DND-41 (cell line): ENCODE measurements around the gene IL17RE.

Experiments
- ATAC-seq: fragments of 200-7000 bp; cut with Tn5 transposase; 3 replicates; pipeline ENCODE4 v1.9.1; 2021; ENCODE audit warnings: low read depth; ENCODE audit not compliant: insufficient read depth
- DNase-seq: peaks from one replicate; pipeline ENCODE4 v3.0.0-alpha.2; 2020
- H2AFZ ChIP-seq: 2 replicates; pipeline ENCODE4 v1.6.0; 2012; ENCODE audit warnings: low read depth, low read length
- H3K27ac ChIP-seq: 2 replicates; pipeline ENCODE4 v1.5.1; 2012; ENCODE audit warnings: low read length, inconsistent platforms
- H3K27me3 ChIP-seq: fragments of 200-600 bp; sonication (generic); 2 replicates; pipeline ENCODE4 v1.6.0; 2012; ENCODE audit warnings: low read length, mild to moderate bottlenecking, inconsistent platforms; ENCODE audit not compliant: insufficient read depth, poor library complexity
- H3K36me3 ChIP-seq: 2 replicates; pipeline ENCODE4 v1.5.1; 2012; ENCODE audit warnings: low read length, inconsistent platforms; ENCODE audit not compliant: insufficient read depth
- H3K4me1 ChIP-seq: 2 replicates; pipeline ENCODE4 v1.5.1; 2012; ENCODE audit warnings: mild to moderate bottlenecking, low read length; ENCODE audit not compliant: insufficient read depth
- H3K4me2 ChIP-seq: 2 replicates; pipeline ENCODE4 v1.6.0; 2012; ENCODE audit warnings: mild to moderate bottlenecking, moderate library complexity, low read length, inconsistent platforms; ENCODE audit not compliant: insufficient read depth
- H3K4me3 ChIP-seq, 2 experiments: fragments of 200-600 bp in 1 of 2; shearing (Covaris generic) in 1 of 2; 2 replicates each; pipeline ENCODE4 v1.5.1; 2012 to 2016; ENCODE audit warnings: inconsistent platforms in 2 of 2, low read length in 2 of 2, mild to moderate bottlenecking in 2 of 2, low read depth in 1 of 2, moderate library complexity in 1 of 2
- H3K79me2 ChIP-seq: 2 replicates; pipeline ENCODE4 v1.6.0; 2012; ENCODE audit warnings: low read length, inconsistent platforms; ENCODE audit not compliant: insufficient read depth
- H3K9ac ChIP-seq: 2 replicates; pipeline ENCODE4 v1.6.0; 2012; ENCODE audit warnings: low read depth, mild to moderate bottlenecking, inconsistent platforms, low read length, moderate library complexity
- H3K9me3 ChIP-seq: 2 replicates; pipeline ENCODE4 v1.5.1; 2012; ENCODE audit warnings: low read length, moderate library complexity, mild to moderate bottlenecking, inconsistent platforms; ENCODE audit not compliant: insufficient read depth, severe bottlenecking
- H4K20me1 ChIP-seq: 2 replicates; pipeline ENCODE4 v1.6.0; 2012; ENCODE audit warnings: low read length; ENCODE audit not compliant: insufficient read depth
- EZH2 ChIP-seq: IDR thresholded peaks from 3 replicates; pipeline ENCODE4 v1.6.1; 2012; ENCODE audit warnings: borderline replicate concordance, low read depth, mild to moderate bottlenecking, moderate library complexity, low read length, inconsistent platforms; ENCODE audit not compliant: severe bottlenecking
- TF ChIP-seq, protein P1 (sequence below): IDR thresholded peaks from 2 replicates; pipeline ENCODE4 v1.5.1; 2012; ENCODE audit warnings: borderline replicate concordance, low read length, moderate library complexity, mild to moderate bottlenecking; ENCODE audit not compliant: poor library complexity, severe bottlenecking; ENCODE audit errors: extremely low read depth

The IL17RE gene

GRCh38 chr3:9948586-9948985 lies 45.9 kb downstream of the IL17RE start:
- Histone ChIP-seq H3K4me1 (peaks cover 14% of the 10 kb centered on the region), H3K36me3 (peaks cover 4% of the 10 kb centered on the region; the same call in 1 of the 2 replicates), H3K4me2 (no peak overlapping the region), H3K79me2 (no peaks in the 10 kb centered on the region), H4K20me1 (no peaks in the 10 kb centered on the region), H3K4me3 (no peak overlapping the region), H3K27me3 (peaks cover 13% of the 10 kb centered on the region), H3K9ac (no peak overlapping the region), H2AFZ (no peak overlapping the region), H3K27ac (no peak overlapping the region), H3K9me3 (no peaks in the 10 kb centered on the region)
- ATAC-seq (no peak), DNase-seq (no peak)
- TF ChIP-seq, protein P1, sequence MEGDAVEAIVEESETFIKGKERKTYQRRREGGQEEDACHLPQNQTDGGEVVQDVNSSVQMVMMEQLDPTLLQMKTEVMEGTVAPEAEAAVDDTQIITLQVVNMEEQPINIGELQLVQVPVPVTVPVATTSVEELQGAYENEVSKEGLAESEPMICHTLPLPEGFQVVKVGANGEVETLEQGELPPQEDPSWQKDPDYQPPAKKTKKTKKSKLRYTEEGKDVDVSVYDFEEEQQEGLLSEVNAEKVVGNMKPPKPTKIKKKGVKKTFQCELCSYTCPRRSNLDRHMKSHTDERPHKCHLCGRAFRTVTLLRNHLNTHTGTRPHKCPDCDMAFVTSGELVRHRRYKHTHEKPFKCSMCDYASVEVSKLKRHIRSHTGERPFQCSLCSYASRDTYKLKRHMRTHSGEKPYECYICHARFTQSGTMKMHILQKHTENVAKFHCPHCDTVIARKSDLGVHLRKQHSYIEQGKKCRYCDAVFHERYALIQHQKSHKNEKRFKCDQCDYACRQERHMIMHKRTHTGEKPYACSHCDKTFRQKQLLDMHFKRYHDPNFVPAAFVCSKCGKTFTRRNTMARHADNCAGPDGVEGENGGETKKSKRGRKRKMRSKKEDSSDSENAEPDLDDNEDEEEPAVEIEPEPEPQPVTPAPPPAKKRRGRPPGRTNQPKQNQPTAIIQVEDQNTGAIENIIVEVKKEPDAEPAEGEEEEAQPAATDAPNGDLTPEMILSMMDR, result no peak
- no peak for TF ChIP-seq EZH2

DNA sequence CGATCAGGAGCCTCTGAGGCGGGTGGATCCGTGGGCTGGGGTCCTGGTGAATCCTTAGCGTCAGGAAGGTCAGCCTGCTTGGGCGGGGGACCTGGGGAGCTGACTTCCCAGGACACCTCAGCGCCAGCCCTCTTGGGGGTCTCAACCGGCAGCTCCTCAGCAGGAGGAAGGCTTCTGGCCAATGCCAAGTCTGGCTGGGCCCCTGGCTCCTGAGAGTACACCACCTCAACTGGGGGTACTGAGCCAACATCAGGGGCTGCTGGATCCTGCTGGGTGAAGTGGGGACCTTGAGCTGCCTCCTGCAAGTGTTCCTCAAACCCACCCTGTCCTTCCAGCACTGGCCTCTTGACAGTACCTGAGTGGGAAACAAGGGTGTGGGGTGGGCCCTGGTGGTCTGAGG lies 46.5 kb downstream of the IL17RE start:
- H4K20me1 ChIP-seq, result no peaks in the 10 kb centered on the region

GRCh38 chr3:9949626-9950025 lies 47.0 kb downstream of the IL17RE start:
- H3K79me2 ChIP-seq, result no peaks in the 10 kb centered on the region
- H3K4me1 ChIP-seq, result peaks cover 14% of the 10 kb centered on the region
- H3K36me3 ChIP-seq, result no peaks in the 10 kb centered on the region
- no peak overlapping the region for H3K4me3 ChIP-seq
- H2AFZ ChIP-seq, result no peak overlapping the region
- TF ChIP-seq, protein P1, result no peak
- TF ChIP-seq EZH2, result no peak
- ATAC-seq (no peak), DNase-seq (no peak)
- no peak overlapping the region for H3K4me2 ChIP-seq
- H3K27ac ChIP-seq, result no peak overlapping the region
- H3K9ac ChIP-seq, result no peak overlapping the region
- H3K27me3 ChIP-seq, result peaks cover 13% of the 10 kb centered on the region
- H4K20me1 ChIP-seq, result no peaks in the 10 kb centered on the region
- H3K9me3 ChIP-seq, result no peaks in the 10 kb centered on the region

More for the DNA sequence above, 46.5 kb downstream of the IL17RE start:
- H3K36me3 ChIP-seq, result 0 out of 2 replicates have a peak, but pooled peaks cover under 1% of the 10 kb centered on the region
- no peak overlapping the region for H2AFZ ChIP-seq
- no peaks in the 10 kb centered on the region for H3K79me2 ChIP-seq
- H3K27ac ChIP-seq, result no peak overlapping the region
- DNase-seq, result no peak
- no peak overlapping the region for H3K4me2 ChIP-seq
- H3K4me1 ChIP-seq, result peaks cover 14% of the 10 kb centered on the region
- no peak overlapping the region for H3K9ac ChIP-seq
- ATAC-seq, result no peak
- H3K4me3 ChIP-seq, result no peak overlapping the region
- no peaks in the 10 kb centered on the region for H3K9me3 ChIP-seq
- peaks cover 13% of the 10 kb centered on the region for H3K27me3 ChIP-seq
- TF ChIP-seq, protein P1, result no peak
- TF ChIP-seq EZH2, result no peak

GRCh38 chr3:9951126-9951525 lies 48.5 kb downstream of the IL17RE start:
- peaks cover 14% of the 10 kb centered on the region for H3K4me1 ChIP-seq
- H3K9ac ChIP-seq, result no peak overlapping the region; the same call in 1 of the 2 replicates
- H3K4me2 ChIP-seq, result 0 out of 2 replicates have a peak overlapping the region, but pooled peaks have one; percentile 71
- no peak for DNase-seq
- no peak overlapping the region for H2AFZ ChIP-seq
- no peaks in the 10 kb centered on the region for H3K79me2 ChIP-seq
- H3K27ac ChIP-seq, result no peak overlapping the region
- peaks cover 13% of the 10 kb centered on the region for H3K27me3 ChIP-seq
- H3K9me3 ChIP-seq, result no peaks in the 10 kb centered on the region
- H4K20me1 ChIP-seq, result no peaks in the 10 kb centered on the region
- TF ChIP-seq EZH2, result no peak
- TF ChIP-seq, protein P1, result no peak
- ATAC-seq, result no peak
- no peaks in the 10 kb centered on the region for H3K36me3 ChIP-seq
- H3K4me3 ChIP-seq, result no peak overlapping the region
